WERI-Rb-1 (cell line): ENCODE measurements around the gene GRIK3.

ENCODE experiments used
- DNase-seq: peaks from one replicate; pipeline ENCODE4 v3.0.0-alpha.2; 2020
- H3K27ac ChIP-seq: fragments of 250-450 bp; sonication (Bioruptor Pico); 2 replicates; pipeline ENCODE4 v1.5.1; 2020; ENCODE audit warnings: mild to moderate bottlenecking, moderate library complexity
- H3K27me3 ChIP-seq: fragments of 250-450 bp; sonication (Bioruptor Pico); 2 replicates; pipeline ENCODE4 v1.5.1; 2021; ENCODE audit warnings: mild to moderate bottlenecking, low read depth, moderate library complexity; ENCODE audit not compliant: insufficient read depth, severe bottlenecking
- H3K36me3 ChIP-seq: fragments of 250-450 bp; sonication (Bioruptor Pico); 2 replicates; pipeline ENCODE4 v1.5.1; 2020; ENCODE audit warnings: mild to moderate bottlenecking, moderate library complexity
- H3K4me3 ChIP-seq: 2 replicates; pipeline ENCODE4 v1.5.1; 2011; ENCODE audit warnings: low read depth, mild to moderate bottlenecking, control low read depth, low read length
- H3K9me3 ChIP-seq: fragments of 250-450 bp; sonication (Bioruptor Pico); 2 replicates; pipeline ENCODE4 v1.5.1; 2021; ENCODE audit warnings: mild to moderate bottlenecking, moderate library complexity; ENCODE audit not compliant: severe bottlenecking
- TF ChIP-seq, protein P1 (sequence below): IDR thresholded peaks from 2 replicates; pipeline ENCODE4 v1.5.1; 2011; ENCODE audit warnings: low read depth, mild to moderate bottlenecking, control low read depth, inconsistent platforms, low read length

Gene GRIK3

DNA sequence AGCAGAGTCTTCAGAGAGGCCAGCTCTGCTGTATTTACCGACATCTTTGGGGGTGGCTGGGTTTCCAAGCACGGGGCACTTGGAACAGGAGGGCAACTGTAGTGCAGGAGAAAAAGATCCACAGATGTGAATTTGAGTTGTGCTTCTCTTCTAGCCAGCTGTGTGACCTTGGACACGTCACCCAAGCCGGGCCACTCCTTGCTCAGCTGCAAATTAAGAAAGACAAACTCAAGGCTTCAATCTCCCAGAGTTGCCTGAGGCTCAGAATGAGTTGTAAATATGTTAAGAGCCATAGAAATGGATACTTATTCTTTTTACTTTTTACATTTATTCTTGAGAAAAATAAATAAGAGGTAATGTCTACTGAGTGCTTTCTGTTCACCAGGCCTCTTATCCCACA is 24.3 kb downstream of the GRIK3 start:
- H3K36me3 ChIP-seq: peaks cover 82% of the 10 kb centered on the region
- DNase-seq: no peak
- TF ChIP-seq, protein P1, sequence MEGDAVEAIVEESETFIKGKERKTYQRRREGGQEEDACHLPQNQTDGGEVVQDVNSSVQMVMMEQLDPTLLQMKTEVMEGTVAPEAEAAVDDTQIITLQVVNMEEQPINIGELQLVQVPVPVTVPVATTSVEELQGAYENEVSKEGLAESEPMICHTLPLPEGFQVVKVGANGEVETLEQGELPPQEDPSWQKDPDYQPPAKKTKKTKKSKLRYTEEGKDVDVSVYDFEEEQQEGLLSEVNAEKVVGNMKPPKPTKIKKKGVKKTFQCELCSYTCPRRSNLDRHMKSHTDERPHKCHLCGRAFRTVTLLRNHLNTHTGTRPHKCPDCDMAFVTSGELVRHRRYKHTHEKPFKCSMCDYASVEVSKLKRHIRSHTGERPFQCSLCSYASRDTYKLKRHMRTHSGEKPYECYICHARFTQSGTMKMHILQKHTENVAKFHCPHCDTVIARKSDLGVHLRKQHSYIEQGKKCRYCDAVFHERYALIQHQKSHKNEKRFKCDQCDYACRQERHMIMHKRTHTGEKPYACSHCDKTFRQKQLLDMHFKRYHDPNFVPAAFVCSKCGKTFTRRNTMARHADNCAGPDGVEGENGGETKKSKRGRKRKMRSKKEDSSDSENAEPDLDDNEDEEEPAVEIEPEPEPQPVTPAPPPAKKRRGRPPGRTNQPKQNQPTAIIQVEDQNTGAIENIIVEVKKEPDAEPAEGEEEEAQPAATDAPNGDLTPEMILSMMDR: no peak
- no peaks in the 10 kb centered on the region for H3K27me3 ChIP-seq
- H3K9me3 ChIP-seq: no peaks in the 10 kb centered on the region
- H3K4me3 ChIP-seq: no peak overlapping the region
- no peak overlapping the region for H3K27ac ChIP-seq

DNA sequence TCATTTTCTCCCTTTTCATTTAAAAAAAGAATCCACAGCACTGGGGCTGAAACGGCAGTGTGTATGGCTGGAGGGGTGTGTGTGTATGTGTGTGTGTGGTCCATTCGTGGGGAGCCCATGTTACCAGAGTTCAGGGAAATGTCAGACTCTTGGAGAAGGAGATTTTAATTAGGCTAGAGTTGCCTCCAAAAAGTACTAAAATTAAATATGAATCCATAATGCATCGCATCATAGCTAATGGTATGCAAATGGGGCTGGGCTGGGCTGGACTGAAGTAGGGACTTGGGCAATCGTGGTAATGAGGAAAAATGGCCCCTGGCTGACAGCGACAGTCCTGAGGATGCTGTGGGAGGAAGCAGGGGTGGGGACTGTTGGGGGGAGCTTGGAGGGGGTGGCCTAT is 24.8 kb downstream of the GRIK3 start:
- Histone ChIP-seq H3K27me3 (no peaks in the 10 kb centered on the region), H3K27ac (peak overlapping the region; percentile 22; the same call in 1 of the 2 replicates), H3K4me3 (no peak overlapping the region), H3K36me3 (peaks cover 80% of the 10 kb centered on the region), H3K9me3 (no peaks in the 10 kb centered on the region)
- DNase-seq: no peak
- TF ChIP-seq, protein P1: no peak

- H3K27ac ChIP-seq: no peak overlapping the region
- H3K36me3 ChIP-seq: peaks cover 50% of the 10 kb centered on the region
- TF ChIP-seq, protein P1: no peak
- H3K4me3 ChIP-seq: no peak overlapping the region
- no peaks in the 10 kb centered on the region for H3K9me3 ChIP-seq
- no peak for DNase-seq
- H3K27me3 ChIP-seq: no peaks in the 10 kb centered on the region
These were observed 28.0 kb downstream of the GRIK3 start for GRCh38 chr1:37006132-37006868.

- Histone ChIP-seq H3K4me3 (no peak overlapping the region), H3K27ac (no peak overlapping the region), H3K27me3 (no peaks in the 10 kb centered on the region), H3K36me3 (peaks cover 51% of the 10 kb centered on the region), H3K9me3 (no peaks in the 10 kb centered on the region)
- TF ChIP-seq, protein P1: no peak
- no peak for DNase-seq
These were observed 31.4 kb downstream of the GRIK3 start for GRCh38 chr1:37002898-37003297.

DNA sequence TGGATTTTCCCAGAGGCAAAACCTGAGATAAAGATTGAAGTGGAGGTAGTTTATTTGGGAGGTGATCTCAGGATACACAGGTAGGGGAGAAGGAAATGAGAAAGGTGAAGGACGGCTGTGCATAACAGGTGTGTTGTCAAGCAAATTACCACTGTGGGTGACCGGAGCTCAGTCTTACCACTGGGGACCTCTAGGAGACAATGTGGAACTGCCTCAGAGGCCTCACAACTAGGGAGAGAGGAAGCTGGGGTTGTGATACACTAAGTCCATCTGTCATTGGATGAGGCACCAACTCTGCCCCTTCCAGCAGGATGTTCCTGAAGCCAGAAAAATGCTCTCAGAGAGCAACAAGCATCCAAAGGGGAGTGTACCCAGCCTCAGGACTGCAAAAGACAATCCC is 32.6 kb downstream of the GRIK3 start:
- no peak overlapping the region for H3K4me3 ChIP-seq
- H3K27me3 ChIP-seq: no peaks in the 10 kb centered on the region
- TF ChIP-seq, protein P1: peak; percentile 33; the same call in 1 of the 2 replicates
- no peaks in the 10 kb centered on the region for H3K9me3 ChIP-seq
- H3K27ac ChIP-seq: no peak overlapping the region
- no peak for DNase-seq
- H3K36me3 ChIP-seq: peaks cover 51% of the 10 kb centered on the region

DNA sequence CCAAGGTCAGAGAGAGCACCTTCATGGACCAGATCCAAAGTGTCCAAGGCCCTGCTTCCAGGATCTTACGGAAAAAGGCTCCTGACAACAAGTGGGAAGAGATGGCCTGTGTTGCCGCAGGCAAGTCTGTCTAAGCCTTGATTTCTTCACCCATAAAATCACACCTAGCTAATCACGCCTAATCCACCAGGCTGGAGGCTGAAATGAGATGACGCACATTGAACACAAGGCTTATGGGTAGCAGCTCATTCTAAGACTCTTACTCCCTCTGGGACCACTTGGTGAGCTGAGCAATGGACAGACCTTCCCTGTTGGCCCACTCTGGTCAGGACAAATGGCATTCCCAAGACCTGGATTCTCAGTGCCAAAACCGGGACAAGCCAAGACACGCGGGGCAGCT is 38.2 kb downstream of the GRIK3 start:
- Histone ChIP-seq H3K27me3 (no peaks in the 10 kb centered on the region), H3K9me3 (no peaks in the 10 kb centered on the region), H3K36me3 (peaks cover 62% of the 10 kb centered on the region), H3K4me3 (no peak overlapping the region), H3K27ac (no peak overlapping the region)
- TF ChIP-seq, protein P1: no peak
- peak; percentile 47 for DNase-seq
